Activated T-helper 17 cell treated with anti-CD3 and anti-CD28 coated beads, Interleukin-2, amount 50 U/mL, for 72 hours (primary cell): ENCODE results near the gene KMT2D. TPM values are rescaled to one million over a fixed set of nuclear protein-coding genes. Genes with fewer than 3 reads are reported as not detected.
A peak's percentile ranks its signal among the peaks of the same experiment; 100 is the strongest.
"Not testable (repeated sequence)": the region's sequence is repeated elsewhere in the genome, so short reads cannot be mapped to it uniquely, and the experiment has no call there.

Experiments used
- ATAC-seq: fragments of 150-1000 bp; cut with Tn5 transposase; replicated peaks from 2 replicates; pipeline ENCODE4 v1.10.0; 2021; ENCODE audit warnings: mild to moderate bottlenecking, moderate library complexity
- H3K27ac Mint-ChIP-seq: one replicate; pipeline ENCODE4 v1.8.0; 2022; ENCODE audit warnings: mixed read lengths
- H3K27me3 Mint-ChIP-seq: one replicate; pipeline ENCODE4 v1.8.0; 2022; ENCODE audit warnings: mixed read lengths
- H3K36me3 Mint-ChIP-seq: one replicate; pipeline ENCODE4 v1.8.0; 2022; ENCODE audit warnings: low read depth, mild to moderate bottlenecking, mixed read lengths
- H3K4me1 Mint-ChIP-seq: one replicate; pipeline ENCODE4 v1.8.0; 2022; ENCODE audit warnings: mixed read lengths
- H3K4me3 Mint-ChIP-seq: one replicate; pipeline ENCODE4 v1.8.0; 2022; ENCODE audit warnings: mild to moderate bottlenecking, mixed read lengths
- H3K9me3 Mint-ChIP-seq: one replicate; pipeline ENCODE4 v1.8.0; 2022; ENCODE audit warnings: mixed read lengths
- total RNA-seq, 2 donors: library from RNA; stranded (reverse); gene quantifications; one replicate each; pipeline ENCODE4 v1.2.3, GENCODE V29; 2022

The KMT2D gene
- total RNA-seq, 2 donors from 2014 or later: 66.8 to 78.6 TPM

GRCh38 chr12:49068879-49069506 is 8.4 kb upstream of the KMT2D start:
- H3K4me3 Mint-ChIP-seq: peak overlapping the region; percentile 94
- H3K4me1 Mint-ChIP-seq: peaks cover 13% of the 10 kb centered on the region
- H3K36me3 Mint-ChIP-seq: peaks cover 30% of the 10 kb centered on the region
- no peaks in the 10 kb centered on the region for H3K27me3 Mint-ChIP-seq
- peak overlapping the region; percentile 90 for H3K27ac Mint-ChIP-seq
- H3K9me3 Mint-ChIP-seq: no peaks in the 10 kb centered on the region
- no peak for ATAC-seq

DNA sequence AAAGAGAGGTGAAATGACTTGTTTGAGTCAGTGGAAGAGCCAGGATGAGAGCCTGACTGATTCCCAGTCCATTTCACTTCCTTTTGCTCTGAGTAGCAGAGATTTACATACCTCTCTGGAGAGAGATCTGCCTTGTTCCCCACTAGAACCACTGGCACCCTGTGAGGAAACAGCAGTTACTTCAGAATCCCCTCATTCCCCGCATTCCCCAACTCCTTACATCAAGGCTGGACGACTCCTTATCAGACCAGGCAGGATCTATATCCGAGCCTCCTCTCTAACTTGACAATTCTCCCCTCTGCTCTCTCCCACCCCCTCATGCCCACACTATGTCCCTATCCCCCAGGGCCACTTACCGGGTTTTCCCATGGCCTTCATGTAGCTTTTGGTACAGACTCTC is 5.5 kb upstream of the KMT2D start:
- H3K4me1 Mint-ChIP-seq: peaks cover 21% of the 10 kb centered on the region
- H3K9me3 Mint-ChIP-seq: no peaks in the 10 kb centered on the region
- no peaks in the 10 kb centered on the region for H3K27me3 Mint-ChIP-seq
- no peak overlapping the region for H3K4me3 Mint-ChIP-seq
- H3K27ac Mint-ChIP-seq: no peak overlapping the region
- ATAC-seq: no peak
- H3K36me3 Mint-ChIP-seq: peaks cover 33% of the 10 kb centered on the region

- Mint-ChIP-seq H3K36me3 (peaks cover 33% of the 10 kb centered on the region), H3K27me3 (no peaks in the 10 kb centered on the region), H3K9me3 (no peaks in the 10 kb centered on the region), H3K4me1 (peaks cover 18% of the 10 kb centered on the region), H3K4me3 (no peak overlapping the region), H3K27ac (no peak overlapping the region)
- no peak for ATAC-seq
Measured at GRCh38 chr12:49064767-49065152, 4.2 kb upstream of the KMT2D start.

DNA sequence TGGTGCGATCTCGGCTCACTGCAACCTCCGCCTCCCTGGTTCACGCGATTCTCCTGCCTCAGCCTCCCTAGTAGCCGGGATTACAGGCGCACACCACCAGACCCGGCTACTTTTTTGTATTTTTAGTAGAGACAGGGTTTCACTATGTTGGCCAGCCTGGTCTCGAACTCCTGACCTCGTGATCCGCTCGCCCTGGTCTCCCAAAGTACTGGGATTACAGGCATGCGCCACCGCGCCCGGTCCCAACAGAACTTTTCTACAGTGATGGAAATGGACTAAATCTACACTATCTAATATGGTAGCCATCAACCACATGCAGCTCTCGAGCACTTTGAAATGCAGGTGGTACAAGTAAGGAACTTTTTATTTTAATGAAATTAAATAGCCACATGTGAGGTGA is 1.3 kb upstream of the KMT2D start:
- H3K4me1 Mint-ChIP-seq: peaks cover 29% of the 10 kb centered on the region
- ATAC-seq, H3K27ac Mint-ChIP-seq, H3K27me3 Mint-ChIP-seq, H3K9me3 Mint-ChIP-seq: not testable (repeated sequence)
- peak overlapping the region; percentile 95 for H3K4me3 Mint-ChIP-seq
- H3K36me3 Mint-ChIP-seq: peaks cover 53% of the 10 kb centered on the region

DNA sequence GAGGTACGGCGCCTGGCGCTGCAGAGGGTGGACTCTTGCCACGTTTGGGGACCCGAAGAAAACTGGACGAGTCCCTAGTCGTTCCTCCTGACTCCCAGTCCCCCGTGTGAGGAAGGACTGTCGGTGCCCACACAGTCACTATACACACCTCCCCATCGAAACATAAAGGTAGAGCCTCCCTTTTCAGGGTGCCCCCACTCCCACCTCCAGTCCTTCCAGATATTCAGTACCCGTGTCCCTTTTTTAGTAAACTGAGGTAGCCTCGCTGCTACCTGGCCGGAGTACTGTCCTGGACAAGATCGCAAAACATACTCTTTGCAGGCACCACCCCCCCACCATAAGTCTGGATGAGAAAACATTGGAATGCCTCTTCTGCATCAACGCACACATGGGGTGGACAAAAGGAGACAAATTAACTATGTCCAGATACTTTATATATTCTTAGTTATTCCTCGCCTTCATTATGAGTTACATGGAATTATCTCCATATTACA is 610 bp upstream of the KMT2D start:
- Mint-ChIP-seq H3K4me1 (peaks cover 36% of the 10 kb centered on the region), H3K36me3 (peaks cover 48% of the 10 kb centered on the region)

DNA sequence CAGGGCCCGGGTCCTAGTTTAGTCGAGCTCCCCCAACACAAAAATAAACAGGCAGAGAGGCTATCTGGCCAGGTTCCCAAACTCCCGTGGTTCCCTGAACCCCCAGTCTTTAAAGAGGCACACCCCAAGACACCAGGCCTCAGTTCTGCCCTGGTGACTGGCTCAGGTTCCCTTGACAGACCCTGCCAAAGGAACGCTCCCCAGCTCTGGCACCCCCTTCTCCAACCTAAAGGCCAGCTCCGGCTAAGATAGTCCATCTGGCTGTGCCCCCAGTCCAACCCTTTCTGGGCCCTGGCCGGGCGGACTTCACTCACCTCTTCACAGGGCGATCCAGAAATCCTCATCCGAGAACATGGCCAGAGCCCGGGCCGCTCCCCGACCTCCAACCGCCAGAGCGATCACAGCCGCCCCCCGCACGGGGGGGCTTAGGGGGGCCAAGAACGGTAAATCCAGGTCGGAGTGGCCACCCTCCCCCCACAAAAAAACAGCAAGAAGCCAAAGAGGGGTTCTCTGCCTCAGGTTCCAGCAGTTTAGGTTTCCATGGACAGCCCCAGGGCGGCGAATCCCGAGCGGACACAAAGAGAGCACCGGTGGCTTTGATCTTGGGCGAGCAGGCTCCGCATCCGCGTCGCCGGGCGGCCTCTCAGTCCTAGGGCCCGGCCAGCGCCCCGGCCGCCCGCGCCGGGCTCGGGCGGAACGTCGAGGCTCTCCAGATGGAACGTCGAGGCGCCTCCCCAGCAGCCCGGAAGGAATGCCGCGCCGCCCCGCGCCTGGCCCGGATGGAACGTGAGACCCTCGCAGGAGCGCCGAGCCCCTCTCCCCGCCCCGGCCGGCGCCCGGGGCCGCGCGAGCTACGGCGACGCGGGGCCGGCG is 1.1 kb downstream of the KMT2D start:
- H3K4me1 Mint-ChIP-seq: peaks cover 53% of the 10 kb centered on the region
- ATAC-seq: peak; percentile 14
- H3K27me3 Mint-ChIP-seq: no peaks in the 10 kb centered on the region

More for the DNA sequence above, 610 bp upstream of the KMT2D start:
- ATAC-seq: peak; percentile 1
- Mint-ChIP-seq H3K4me3 (peak overlapping the region; percentile 95), H3K27me3 (no peaks in the 10 kb centered on the region), H3K27ac (peak overlapping the region; percentile 93), H3K9me3 (no peaks in the 10 kb centered on the region)

DNA sequence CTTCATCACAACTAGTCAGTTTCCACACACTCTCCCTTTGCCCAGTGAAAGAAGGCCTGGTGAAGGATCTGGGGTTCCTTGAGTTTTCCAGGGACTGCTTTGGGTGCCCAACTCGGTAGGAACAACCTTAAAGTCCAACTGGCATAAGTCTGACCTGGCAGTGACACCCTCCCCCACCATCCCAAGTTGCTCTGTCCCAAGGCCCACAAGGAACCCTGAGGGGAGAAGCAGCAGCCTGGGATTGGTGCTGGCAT is 1.6 kb downstream of the KMT2D start:
- H3K27ac Mint-ChIP-seq: peak overlapping the region; percentile 79
- no peaks in the 10 kb centered on the region for H3K9me3 Mint-ChIP-seq
- peaks cover 52% of the 10 kb centered on the region for H3K36me3 Mint-ChIP-seq
- peaks cover 50% of the 10 kb centered on the region for H3K4me1 Mint-ChIP-seq
- no peaks in the 10 kb centered on the region for H3K27me3 Mint-ChIP-seq
- ATAC-seq: no peak
- peak overlapping the region; percentile 96 for H3K4me3 Mint-ChIP-seq

More for the DNA sequence above, 1.1 kb downstream of the KMT2D start:
- H3K9me3 Mint-ChIP-seq: no peaks in the 10 kb centered on the region
- H3K36me3 Mint-ChIP-seq: peaks cover 50% of the 10 kb centered on the region
- H3K4me3 Mint-ChIP-seq: peak overlapping the region; percentile 96
- H3K27ac Mint-ChIP-seq: peak overlapping the region; percentile 79

GRCh38 chr12:49058366-49059044 is 2.1 kb downstream of the KMT2D start:
- peaks cover 46% of the 10 kb centered on the region for H3K4me1 Mint-ChIP-seq
- H3K27me3 Mint-ChIP-seq: no peaks in the 10 kb centered on the region
- no peaks in the 10 kb centered on the region for H3K9me3 Mint-ChIP-seq
- peak overlapping the region; percentile 96 for H3K4me3 Mint-ChIP-seq
- peak overlapping the region; percentile 79 for H3K27ac Mint-ChIP-seq
- H3K36me3 Mint-ChIP-seq: peaks cover 54% of the 10 kb centered on the region
- ATAC-seq: no peak

- H3K4me3 Mint-ChIP-seq: peak overlapping the region; percentile 96
- no peak for ATAC-seq
- H3K27ac Mint-ChIP-seq: peak overlapping the region; percentile 79
- H3K27me3 Mint-ChIP-seq: no peaks in the 10 kb centered on the region
- H3K4me1 Mint-ChIP-seq: peaks cover 46% of the 10 kb centered on the region
- no peaks in the 10 kb centered on the region for H3K9me3 Mint-ChIP-seq
- peaks cover 60% of the 10 kb centered on the region for H3K36me3 Mint-ChIP-seq
Measured at GRCh38 chr12:49057888-49058287, 2.7 kb downstream of the KMT2D start.

- peaks cover 77% of the 10 kb centered on the region for H3K36me3 Mint-ChIP-seq
- no peaks in the 10 kb centered on the region for H3K27me3 Mint-ChIP-seq
- peak overlapping the region; percentile 79 for H3K27ac Mint-ChIP-seq
- peak overlapping the region; percentile 96 for H3K4me3 Mint-ChIP-seq
- peak; percentile 74 for ATAC-seq
- no peaks in the 10 kb centered on the region for H3K9me3 Mint-ChIP-seq
- peaks cover 48% of the 10 kb centered on the region for H3K4me1 Mint-ChIP-seq
Measured at GRCh38 chr12:49055978-49056754, 4.4 kb downstream of the KMT2D start.

- Mint-ChIP-seq H3K27me3 (no peaks in the 10 kb centered on the region), H3K27ac (peak overlapping the region; percentile 79)
Measured at GRCh38 chr12:49055092-49055491, 5.5 kb downstream of the KMT2D start.

DNA sequence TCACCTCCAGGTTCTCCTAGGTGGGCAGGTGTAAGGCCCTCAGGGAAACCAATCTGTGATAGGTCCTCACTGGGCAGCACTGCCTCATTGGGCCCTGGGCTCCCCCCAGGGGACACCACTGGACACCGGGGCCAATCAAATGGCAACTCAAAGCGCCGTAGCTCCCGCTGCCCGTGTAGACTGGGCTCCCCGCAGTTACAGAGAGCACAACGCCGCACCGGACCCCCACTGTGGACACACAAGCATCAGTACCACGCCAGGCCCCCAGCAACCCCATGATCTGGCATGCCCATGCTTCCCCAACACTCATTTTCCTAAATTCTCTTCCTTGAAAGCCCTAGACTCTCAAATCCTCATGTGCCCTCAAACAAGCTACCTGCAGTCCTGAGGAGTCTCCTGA is 6.1 kb downstream of the KMT2D start:
- ATAC-seq: no peak
- Mint-ChIP-seq H3K27me3 (no peaks in the 10 kb centered on the region), H3K27ac (peak overlapping the region; percentile 79), H3K4me1 (peaks cover 46% of the 10 kb centered on the region), H3K36me3 (peaks cover 92% of the 10 kb centered on the region), H3K4me3 (no peak overlapping the region), H3K9me3 (no peaks in the 10 kb centered on the region)

More at GRCh38 chr12:49055092-49055491, 5.5 kb downstream of the KMT2D start:
- Mint-ChIP-seq H3K36me3 (peaks cover 88% of the 10 kb centered on the region), H3K9me3 (no peaks in the 10 kb centered on the region), H3K4me3 (no peak overlapping the region), H3K4me1 (peaks cover 46% of the 10 kb centered on the region)
- no peak for ATAC-seq

DNA sequence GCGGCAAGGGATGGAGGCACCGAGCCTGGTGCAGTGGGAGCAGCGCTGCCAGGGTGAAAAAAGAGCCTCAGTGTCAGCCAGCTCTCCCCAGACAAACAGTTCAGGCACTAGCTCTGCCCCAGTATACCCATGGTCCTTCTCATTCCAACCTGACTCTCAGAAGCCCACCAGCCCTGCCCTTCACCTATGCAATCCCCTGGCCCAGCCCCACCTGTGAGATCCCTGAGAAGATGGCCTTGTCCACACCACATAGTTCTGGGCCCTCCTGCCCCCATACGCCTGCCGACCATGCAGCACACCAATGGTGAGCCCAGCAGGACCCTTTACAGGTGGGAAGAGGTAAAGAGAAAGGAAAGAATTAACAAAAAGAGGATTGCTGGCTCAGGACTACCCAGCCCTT is 6.5 kb downstream of the KMT2D start:
- no peak for ATAC-seq
- Mint-ChIP-seq H3K36me3 (peaks cover 92% of the 10 kb centered on the region), H3K4me1 (peaks cover 46% of the 10 kb centered on the region), H3K27me3 (no peaks in the 10 kb centered on the region), H3K9me3 (no peaks in the 10 kb centered on the region), H3K27ac (no peak overlapping the region), H3K4me3 (no peak overlapping the region)
